ENCODE results near the gene CAB39. TPM values are rescaled to one million over a fixed set of nuclear protein-coding genes. Genes with fewer than 3 reads are reported as not detected.

The CAB39 gene
- total and polyA plus RNA-seq, 2 of the 8 experiments (the other 6 are each of a cell fraction or from before 2014, with no cell fraction given), result 16.4 to 50.5 TPM

GRCh38 chr2:230778350-230779063, 65.9 kb downstream of the CAB39 start:
- H4K91ac ChIP-seq (replicated peaks; ENCODE audit: insufficient read length, low read length), result no peak overlapping the region
- no peak overlapping the region for H2BK15ac ChIP-seq (ENCODE audit: low read length)
- peaks cover 0 to 41% of the 10 kb centered on the region in 2 experiments; a peak in 2 of 4 replicates for H3K79me2 ChIP-seq (ENCODE audit: control insufficient read depth in 1 of 2, insufficient read depth in 2 of 2, low read length in 2 of 2)
- H3K4me3 ChIP-seq (ENCODE audit: extremely low read depth in 1 of 4, insufficient read depth in 2 of 4, low read depth in 3 of 4, low read length in 4 of 4), result no peak overlapping the region
- 0 out of 8 replicates have a peak, but pooled peaks cover 0 to 4% (median 0%) of the 10 kb centered on the region in 4 experiments for H3K36me3 ChIP-seq (ENCODE audit: control insufficient read depth in 2 of 4, insufficient read depth in 4 of 4, low read length in 3 of 4)
- no peak overlapping the region for H2AFZ ChIP-seq (ENCODE audit: low read length)
- peaks cover 0 to 1% of the 10 kb centered on the region in 2 experiments for H4K20me1 ChIP-seq (replicated peaks in 1 of 2; ENCODE audit: control insufficient read depth in 1 of 2, insufficient read depth in 2 of 2, low read length in 2 of 2)
- H4K8ac ChIP-seq (ENCODE audit: extremely low read depth, insufficient read depth, low read length), result no peak overlapping the region
- no peak overlapping the region for H2BK120ac ChIP-seq (replicated peaks; ENCODE audit: low read depth, low read length)
- H3K9ac ChIP-seq (replicated peaks in 1 of 4; ENCODE audit: extremely low read depth in 1 of 4, low read depth in 3 of 4, low read length in 3 of 4), result no peak overlapping the region
- no peak overlapping the region for H3K14ac ChIP-seq (ENCODE audit: insufficient read length)
- H3K23ac ChIP-seq (ENCODE audit: insufficient read length), result no peak overlapping the region
- peaks cover 4% of the 10 kb centered on the region; the same call in 1 of the 2 replicates for H3K79me1 ChIP-seq (ENCODE audit: low read depth, low read length)
- ChIA-PET CTCF (ENCODE audit: partially characterized antibody) (interaction anchor here (0.9 to 1.2 kb wide), 2 partner anchors 14 to 16 kb away, joined by 3 read pairs; no protein-coding TSS in a partner anchor), POLR2A (ENCODE audit: partially characterized antibody) (no interaction called here)
- H2BK5ac ChIP-seq (ENCODE audit: low read depth, low read length), result no peak overlapping the region
- H3K23me2 ChIP-seq (ENCODE audit: low read depth, low read length), result 0 out of 2 replicates have a peak, but pooled peaks cover 2% of the 10 kb centered on the region
- no peak overlapping the region for H4K5ac ChIP-seq (ENCODE audit: insufficient read length, low read depth, low read length)
- 96% methylated on average over 8 of the region's 8 CpGs; no CpG with 5 or more reads in 1 of the 2 experiments for WGBS, 2 experiments (ENCODE audit: extremely low coverage in 1 of 2, insufficient coverage in 1 of 2, insufficient read length in 1 of 2, insufficient replicate concordance in 2 of 2, low coverage in 1 of 2, low lambda C conversion rate in 2 of 2, missing lambda C conversion rate in 1 of 2)
- DNase-seq (ENCODE audit: low read depth in 1 of 2, low spot score in 2 of 2), result no peak
- no peak overlapping the region for H2BK12ac ChIP-seq (ENCODE audit: low read depth, low read length)
- H3K4ac ChIP-seq (replicated peaks; ENCODE audit: insufficient read length, low read depth, low read length), result no peak overlapping the region
- H3K4me1 ChIP-seq (replicated peaks in 1 of 4; ENCODE audit: control insufficient read depth in 3 of 4, insufficient read depth in 4 of 4, low read length in 3 of 4), result no peaks in the 10 kb centered on the region; a peak in 1 of 7 replicates
- no peaks in the 10 kb centered on the region for H3K9me3 ChIP-seq (ENCODE audit: insufficient read depth in 2 of 2, low read depth in 1 of 2, low read length in 1 of 2)
- H3K4me2 ChIP-seq (ENCODE audit: insufficient read depth in 1 of 2, low read depth in 2 of 2, low read length in 2 of 2), result no peak overlapping the region
- TF ChIP-seq GTF2F1 (IDR thresholded peaks at IDR 0.05; ENCODE audit: borderline replicate concordance, low read depth, low read length) (no peak), CBX8 (IDR thresholded peaks at IDR 0.05; ENCODE audit: borderline replicate concordance, low read depth, low read length) (no peak), RXRA (IDR thresholded peaks at IDR 0.05; ENCODE audit: insufficient read depth, low read depth, low read length) (no peak), MAFK (IDR thresholded peaks at IDR 0.05; ENCODE audit: low read depth, low read length) (no peak), ATF3 (IDR thresholded peaks at IDR 0.05; ENCODE audit: insufficient read depth, low read depth, low read length) (no peak), POU5F1 (IDR thresholded peaks at IDR 0.05; ENCODE audit: low read depth, low read length) (no peak)
- H2AK5ac ChIP-seq (ENCODE audit: low read depth, low read length), result no peak overlapping the region
- no peak for FAIRE-seq
- no peak overlapping the region for H3K27ac ChIP-seq (ENCODE audit: low read depth, low read length)
- H3K56ac ChIP-seq (replicated peaks; ENCODE audit: insufficient read length, low read depth, low read length), result no peak overlapping the region
- H2BK20ac ChIP-seq (ENCODE audit: low read length), result no peak overlapping the region
- no peaks in the 10 kb centered on the region for H3K27me3 ChIP-seq (replicated peaks in 1 of 4; ENCODE audit: control insufficient read depth in 3 of 4, extremely low read depth in 1 of 4, insufficient read depth in 3 of 4, low read length in 3 of 4)
- no peak overlapping the region for H3K18ac ChIP-seq (ENCODE audit: extremely low read depth, low read length)

All from H1 (cell line).